ENCODE measurements around the gene NOTCH1.

NOTCH1 gene

DNA sequence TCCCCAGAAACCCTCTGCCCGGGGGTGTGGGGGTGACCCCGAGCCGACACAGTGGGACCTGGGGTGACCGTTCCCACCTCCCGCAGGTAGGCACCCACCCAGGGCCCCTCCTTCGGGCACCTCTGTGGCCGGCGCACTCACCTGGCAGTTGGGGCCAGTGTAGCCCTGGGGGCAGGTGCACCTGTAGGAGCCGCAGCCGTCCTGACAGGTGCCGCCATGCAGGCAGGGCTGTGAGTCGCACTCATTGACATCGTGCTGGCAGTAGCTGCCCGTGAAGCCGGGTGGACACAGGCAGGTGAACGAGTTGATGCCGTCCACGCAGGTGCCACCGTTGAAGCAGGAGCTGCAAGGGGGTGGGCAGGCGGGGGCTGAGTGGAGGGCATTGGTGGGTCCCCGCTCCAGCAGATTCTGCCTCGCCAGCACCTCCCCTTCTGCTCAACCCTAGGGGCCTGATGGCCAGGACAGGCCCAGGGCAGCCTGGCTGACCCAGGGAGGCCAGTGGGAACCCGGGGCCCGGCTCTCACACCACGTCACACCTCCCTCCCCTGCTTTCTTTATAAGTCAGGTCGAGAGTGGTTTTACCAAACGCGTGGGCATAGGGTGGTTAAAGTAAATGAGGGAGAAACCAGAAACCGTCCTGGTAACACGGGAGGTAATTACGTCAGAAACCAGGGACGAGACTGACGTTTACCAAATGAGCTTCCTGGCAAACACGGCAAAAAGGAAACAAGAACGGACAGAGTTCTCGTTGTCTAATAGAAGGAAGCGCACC, 36.9 kb downstream of the NOTCH1 start:
- Histone ChIP-seq H3K36me3 (ENCODE audit: control insufficient read depth in 2 of 2, insufficient read depth in 1 of 2, low read length in 2 of 2) (peaks cover 0 to 82% of the 10 kb centered on the region in 2 experiments; a peak in 1 of 3 replicates), H3K9me3 (ENCODE audit: control insufficient read depth, insufficient read depth, low read depth, low read length) (no peaks in the 10 kb centered on the region), H3K27ac (ENCODE audit: extremely low read depth, low read depth, low read length) (no peak overlapping the region), H3K4me1 (ENCODE audit: control insufficient read depth, insufficient read depth, low read length) (no peaks in the 10 kb centered on the region), H3K4me3 (ENCODE audit: low read depth, low read length) (no peak overlapping the region)
- CTCF ChIA-PET, result interaction anchor here (0.7 kb wide), 1 partner anchor 282 kb away, joined by 3 read pairs; no protein-coding TSS in a partner anchor
- TF ChIP-seq, protein P1, sequence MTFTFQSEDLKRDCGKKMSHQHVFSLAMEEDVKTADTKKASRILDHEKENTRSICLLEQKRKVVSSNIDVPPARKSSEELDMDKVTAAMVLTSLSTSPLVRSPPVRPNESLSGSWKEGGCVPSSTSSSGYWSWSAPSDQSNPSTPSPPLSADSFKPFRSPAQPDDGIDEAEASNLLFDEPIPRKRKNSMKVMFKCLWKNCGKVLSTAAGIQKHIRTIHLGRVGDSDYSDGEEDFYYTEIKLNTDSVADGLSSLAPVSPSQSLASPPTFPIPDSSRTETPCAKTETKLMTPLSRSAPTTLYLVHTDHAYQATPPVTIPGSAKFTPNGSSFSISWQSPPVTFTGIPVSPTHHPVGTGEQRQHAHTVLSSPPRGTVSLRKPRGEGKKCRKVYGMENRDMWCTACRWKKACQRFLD (tag by site-specific recombination; IDR thresholded peaks at IDR 0.05), result no peak
- TF ChIP-seq GFI1B (tag by site-specific recombination; IDR thresholded peaks at IDR 0.05) (no peak), SCRT2 (tag by site-specific recombination; IDR thresholded peaks at IDR 0.05) (peak; percentile 54; the same call in 1 of the 2 replicates)
- POLR2A ChIA-PET, result no interaction called here

DNA sequence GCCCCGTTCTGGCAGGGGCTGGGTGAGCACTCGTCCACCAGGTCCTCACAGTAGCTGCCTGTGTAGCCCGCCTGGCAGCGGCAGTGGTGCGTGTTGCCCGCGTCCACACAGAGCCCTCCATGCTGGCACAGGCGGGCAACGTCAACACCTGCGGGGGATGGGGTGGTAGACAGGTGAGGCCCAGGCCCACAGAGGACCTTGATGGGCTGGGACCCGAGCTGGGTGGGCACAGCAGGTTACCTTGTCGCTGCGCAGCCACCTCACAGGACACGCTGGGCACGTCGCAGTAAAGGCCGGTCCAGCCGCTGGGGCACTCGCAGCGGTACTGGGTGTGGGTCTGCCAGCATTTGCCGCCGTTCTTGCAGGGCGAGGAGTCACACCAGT, 37.9 kb downstream of the NOTCH1 start:
- Histone ChIP-seq H3K9me3 (ENCODE audit: control insufficient read depth, insufficient read depth, low read depth, low read length) (no peaks in the 10 kb centered on the region), H3K4me1 (ENCODE audit: control insufficient read depth, insufficient read depth, low read length) (no peaks in the 10 kb centered on the region), H3K4me3 (ENCODE audit: low read depth, low read length) (no peak overlapping the region), H3K36me3 (ENCODE audit: control insufficient read depth in 2 of 2, insufficient read depth in 1 of 2, low read length in 2 of 2) (peaks cover 0 to 83% of the 10 kb centered on the region in 2 experiments; a peak in 1 of 3 replicates), H3K27ac (ENCODE audit: extremely low read depth, low read depth, low read length) (no peak overlapping the region)
- CTCF ChIA-PET, result interaction anchor here (1.3 kb wide), 1 partner anchor 22 kb away, joined by 3 read pairs; no protein-coding TSS in a partner anchor
- POLR2A ChIA-PET, result no interaction called here
- TF ChIP-seq, protein P2, sequence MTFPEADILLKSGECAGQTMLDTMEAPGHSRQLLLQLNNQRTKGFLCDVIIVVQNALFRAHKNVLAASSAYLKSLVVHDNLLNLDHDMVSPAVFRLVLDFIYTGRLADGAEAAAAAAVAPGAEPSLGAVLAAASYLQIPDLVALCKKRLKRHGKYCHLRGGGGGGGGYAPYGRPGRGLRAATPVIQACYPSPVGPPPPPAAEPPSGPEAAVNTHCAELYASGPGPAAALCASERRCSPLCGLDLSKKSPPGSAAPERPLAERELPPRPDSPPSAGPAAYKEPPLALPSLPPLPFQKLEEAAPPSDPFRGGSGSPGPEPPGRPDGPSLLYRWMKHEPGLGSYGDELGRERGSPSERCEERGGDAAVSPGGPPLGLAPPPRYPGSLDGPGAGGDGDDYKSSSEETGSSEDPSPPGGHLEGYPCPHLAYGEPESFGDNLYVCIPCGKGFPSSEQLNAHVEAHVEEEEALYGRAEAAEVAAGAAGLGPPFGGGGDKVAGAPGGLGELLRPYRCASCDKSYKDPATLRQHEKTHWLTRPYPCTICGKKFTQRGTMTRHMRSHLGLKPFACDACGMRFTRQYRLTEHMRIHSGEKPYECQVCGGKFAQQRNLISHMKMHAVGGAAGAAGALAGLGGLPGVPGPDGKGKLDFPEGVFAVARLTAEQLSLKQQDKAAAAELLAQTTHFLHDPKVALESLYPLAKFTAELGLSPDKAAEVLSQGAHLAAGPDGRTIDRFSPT (tag by site-specific recombination; IDR thresholded peaks at IDR 0.05), result peak; percentile 50; the same call in 1 of the 2 replicates
- no peak for TF ChIP-seq ZNF121 (tag by site-specific recombination; IDR thresholded peaks at IDR 0.05)

GRCh38 chr9:136507221-136507991, 38.4 kb downstream of the NOTCH1 start:
- H3K4me3 ChIP-seq (ENCODE audit: low read depth, low read length), result no peak overlapping the region
- POLR2A ChIA-PET, result no interaction called here
- no peak overlapping the region for H3K27ac ChIP-seq (ENCODE audit: extremely low read depth, low read depth, low read length)
- CTCF ChIA-PET, result interaction anchor here (1.3 kb wide), 1 partner anchor 22 kb away, joined by 3 read pairs; no protein-coding TSS in a partner anchor
- H3K9me3 ChIP-seq (ENCODE audit: control insufficient read depth, insufficient read depth, low read depth, low read length), result no peaks in the 10 kb centered on the region
- peaks cover 0 to 84% of the 10 kb centered on the region in 2 experiments; a peak in 1 of 3 replicates for H3K36me3 ChIP-seq (ENCODE audit: control insufficient read depth in 2 of 2, insufficient read depth in 1 of 2, low read length in 2 of 2)
- H3K4me1 ChIP-seq (ENCODE audit: control insufficient read depth, insufficient read depth, low read length), result no peaks in the 10 kb centered on the region
- no peak for TF ChIP-seq ZNF114 (tag by site-specific recombination; IDR thresholded peaks at IDR 0.05)
- TF ChIP-seq, protein P2 (tag by site-specific recombination; IDR thresholded peaks at IDR 0.05), result no peak
- no peak for TF ChIP-seq ZBTB6 (tag by site-specific recombination; IDR thresholded peaks at IDR 0.05)
- TF ChIP-seq ZFP41 (tag by site-specific recombination; IDR thresholded peaks at IDR 0.05; ENCODE audit: borderline replicate concordance), result no peak
- TF ChIP-seq, protein P3, sequence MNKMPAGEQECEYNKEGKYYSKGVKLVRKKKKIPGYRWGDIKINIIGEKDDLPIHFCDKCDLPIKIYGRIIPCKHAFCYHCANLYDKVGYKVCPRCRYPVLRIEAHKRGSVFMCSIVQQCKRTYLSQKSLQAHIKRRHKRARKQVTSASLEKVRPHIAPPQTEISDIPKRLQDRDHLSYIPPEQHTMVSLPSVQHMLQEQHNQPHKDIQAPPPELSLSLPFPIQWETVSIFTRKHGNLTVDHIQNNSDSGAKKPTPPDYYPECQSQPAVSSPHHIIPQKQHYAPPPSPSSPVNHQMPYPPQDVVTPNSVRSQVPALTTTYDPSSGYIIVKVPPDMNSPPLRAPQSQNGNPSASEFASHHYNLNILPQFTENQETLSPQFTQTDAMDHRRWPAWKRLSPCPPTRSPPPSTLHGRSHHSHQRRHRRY (tag by site-specific recombination; IDR thresholded peaks at IDR 0.05), result no peak
- TF ChIP-seq, protein P4, sequence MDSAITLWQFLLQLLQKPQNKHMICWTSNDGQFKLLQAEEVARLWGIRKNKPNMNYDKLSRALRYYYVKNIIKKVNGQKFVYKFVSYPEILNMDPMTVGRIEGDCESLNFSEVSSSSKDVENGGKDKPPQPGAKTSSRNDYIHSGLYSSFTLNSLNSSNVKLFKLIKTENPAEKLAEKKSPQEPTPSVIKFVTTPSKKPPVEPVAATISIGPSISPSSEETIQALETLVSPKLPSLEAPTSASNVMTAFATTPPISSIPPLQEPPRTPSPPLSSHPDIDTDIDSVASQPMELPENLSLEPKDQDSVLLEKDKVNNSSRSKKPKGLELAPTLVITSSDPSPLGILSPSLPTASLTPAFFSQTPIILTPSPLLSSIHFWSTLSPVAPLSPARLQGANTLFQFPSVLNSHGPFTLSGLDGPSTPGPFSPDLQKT (IDR thresholded peaks at IDR 0.05; ENCODE audit: borderline replicate concordance, low read depth, low read length), result no peak
- no peak for TF ChIP-seq SETDB1 (IDR thresholded peaks at IDR 0.05; ENCODE audit: insufficient read length, low read length)
- TF ChIP-seq ZXDB (tag by site-specific recombination; IDR thresholded peaks at IDR 0.05), result no peak
- no peak for TF ChIP-seq ZNF221 (tag by site-specific recombination; IDR thresholded peaks at IDR 0.05; ENCODE audit: borderline replicate concordance)
- no peak for TF ChIP-seq ZNF416 (tag by site-specific recombination; IDR thresholded peaks at IDR 0.05)
- TF ChIP-seq, protein P5, sequence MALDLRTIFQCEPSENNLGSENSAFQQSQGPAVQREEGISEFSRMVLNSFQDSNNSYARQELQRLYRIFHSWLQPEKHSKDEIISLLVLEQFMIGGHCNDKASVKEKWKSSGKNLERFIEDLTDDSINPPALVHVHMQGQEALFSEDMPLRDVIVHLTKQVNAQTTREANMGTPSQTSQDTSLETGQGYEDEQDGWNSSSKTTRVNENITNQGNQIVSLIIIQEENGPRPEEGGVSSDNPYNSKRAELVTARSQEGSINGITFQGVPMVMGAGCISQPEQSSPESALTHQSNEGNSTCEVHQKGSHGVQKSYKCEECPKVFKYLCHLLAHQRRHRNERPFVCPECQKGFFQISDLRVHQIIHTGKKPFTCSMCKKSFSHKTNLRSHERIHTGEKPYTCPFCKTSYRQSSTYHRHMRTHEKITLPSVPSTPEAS (tag by site-specific recombination; IDR thresholded peaks at IDR 0.05), result no peak
- no peak for TF ChIP-seq ZFP3 (tag by site-specific recombination; IDR thresholded peaks at IDR 0.05; ENCODE audit: low read depth)
- no peak for TF ChIP-seq ZNF248 (tag by site-specific recombination; IDR thresholded peaks at IDR 0.05)
